ENCODE data around the gene SPAG9. TPM values are rescaled to one million over a fixed set of nuclear protein-coding genes. Genes with fewer than 3 reads are reported as not detected.
A peak's percentile ranks its signal among the peaks of the same experiment; 100 is the strongest.

The SPAG9 gene
- total and polyA plus RNA-seq, 2 experiments from 2014 or later: 13.7 to 45.0 TPM

DNA sequence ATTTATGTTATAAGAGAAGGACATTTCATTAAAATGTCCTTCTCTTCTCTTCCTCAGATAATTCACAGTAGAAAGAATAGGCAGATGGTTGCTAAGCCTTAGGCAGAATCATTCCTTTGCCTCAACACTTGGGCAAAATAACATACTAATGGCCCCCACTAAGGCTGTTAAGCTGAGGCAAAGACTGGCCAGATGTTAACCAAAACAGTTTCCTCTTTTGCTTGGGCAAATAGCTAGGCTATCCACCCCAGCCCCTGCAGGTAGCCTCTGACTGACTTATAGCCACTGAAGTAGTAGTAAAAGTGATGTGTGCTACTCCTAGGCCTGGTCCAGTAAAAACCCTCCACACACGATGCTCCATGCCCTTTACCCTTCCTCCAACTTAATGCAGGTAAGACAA, 55.2 kb downstream of the SPAG9 start:
- no peak overlapping the region for H3K27ac ChIP-seq (ENCODE audit: low read depth)
- H3K27me3 ChIP-seq (ENCODE audit: insufficient read depth): no peaks in the 10 kb centered on the region
- H3K4me1 ChIP-seq (ENCODE audit: insufficient read depth): no peaks in the 10 kb centered on the region
- no peak overlapping the region for H2AFZ ChIP-seq
- DNase-seq (ENCODE audit: low spot score) (no peak), ATAC-seq (peak; percentile 32; the same call in 1 of the 3 replicates)
- Mint-ChIP-seq H3K27me3 (ENCODE audit: insufficient read depth, low read depth, poor library complexity) (peaks cover 2% of the 10 kb centered on the region), H3K27ac (no peak overlapping the region; the same call in 1 of the 2 replicates), H3K4me3 (no peak overlapping the region), H3K36me3 (ENCODE audit: low read depth) (no peaks in the 10 kb centered on the region), H3K9me3 (no peaks in the 10 kb centered on the region), H3K4me1 (no peaks in the 10 kb centered on the region)
- H3K36me3 ChIP-seq (ENCODE audit: insufficient read depth): no peaks in the 10 kb centered on the region
- no peak overlapping the region for H3K4me2 ChIP-seq
- H3K79me2 ChIP-seq (replicated peaks; ENCODE audit: insufficient read depth): peaks cover 30% of the 10 kb centered on the region
- no peak overlapping the region for H3K4me3 ChIP-seq
- H4K20me1 ChIP-seq (replicated peaks; ENCODE audit: insufficient read depth): peaks cover 8% of the 10 kb centered on the region; the same call in 1 of the 2 replicates
- no peaks in the 10 kb centered on the region for H3K9me2 ChIP-seq (ENCODE audit: insufficient read depth)
- TF ChIP-seq, protein P1, sequence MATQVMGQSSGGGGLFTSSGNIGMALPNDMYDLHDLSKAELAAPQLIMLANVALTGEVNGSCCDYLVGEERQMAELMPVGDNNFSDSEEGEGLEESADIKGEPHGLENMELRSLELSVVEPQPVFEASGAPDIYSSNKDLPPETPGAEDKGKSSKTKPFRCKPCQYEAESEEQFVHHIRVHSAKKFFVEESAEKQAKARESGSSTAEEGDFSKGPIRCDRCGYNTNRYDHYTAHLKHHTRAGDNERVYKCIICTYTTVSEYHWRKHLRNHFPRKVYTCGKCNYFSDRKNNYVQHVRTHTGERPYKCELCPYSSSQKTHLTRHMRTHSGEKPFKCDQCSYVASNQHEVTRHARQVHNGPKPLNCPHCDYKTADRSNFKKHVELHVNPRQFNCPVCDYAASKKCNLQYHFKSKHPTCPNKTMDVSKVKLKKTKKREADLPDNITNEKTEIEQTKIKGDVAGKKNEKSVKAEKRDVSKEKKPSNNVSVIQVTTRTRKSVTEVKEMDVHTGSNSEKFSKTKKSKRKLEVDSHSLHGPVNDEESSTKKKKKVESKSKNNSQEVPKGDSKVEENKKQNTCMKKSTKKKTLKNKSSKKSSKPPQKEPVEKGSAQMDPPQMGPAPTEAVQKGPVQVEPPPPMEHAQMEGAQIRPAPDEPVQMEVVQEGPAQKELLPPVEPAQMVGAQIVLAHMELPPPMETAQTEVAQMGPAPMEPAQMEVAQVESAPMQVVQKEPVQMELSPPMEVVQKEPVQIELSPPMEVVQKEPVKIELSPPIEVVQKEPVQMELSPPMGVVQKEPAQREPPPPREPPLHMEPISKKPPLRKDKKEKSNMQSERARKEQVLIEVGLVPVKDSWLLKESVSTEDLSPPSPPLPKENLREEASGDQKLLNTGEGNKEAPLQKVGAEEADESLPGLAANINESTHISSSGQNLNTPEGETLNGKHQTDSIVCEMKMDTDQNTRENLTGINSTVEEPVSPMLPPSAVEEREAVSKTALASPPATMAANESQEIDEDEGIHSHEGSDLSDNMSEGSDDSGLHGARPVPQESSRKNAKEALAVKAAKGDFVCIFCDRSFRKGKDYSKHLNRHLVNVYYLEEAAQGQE (IDR thresholded peaks at IDR 0.05; ENCODE audit: unreplicated experiment): no peak
- TF ChIP-seq, protein P2, sequence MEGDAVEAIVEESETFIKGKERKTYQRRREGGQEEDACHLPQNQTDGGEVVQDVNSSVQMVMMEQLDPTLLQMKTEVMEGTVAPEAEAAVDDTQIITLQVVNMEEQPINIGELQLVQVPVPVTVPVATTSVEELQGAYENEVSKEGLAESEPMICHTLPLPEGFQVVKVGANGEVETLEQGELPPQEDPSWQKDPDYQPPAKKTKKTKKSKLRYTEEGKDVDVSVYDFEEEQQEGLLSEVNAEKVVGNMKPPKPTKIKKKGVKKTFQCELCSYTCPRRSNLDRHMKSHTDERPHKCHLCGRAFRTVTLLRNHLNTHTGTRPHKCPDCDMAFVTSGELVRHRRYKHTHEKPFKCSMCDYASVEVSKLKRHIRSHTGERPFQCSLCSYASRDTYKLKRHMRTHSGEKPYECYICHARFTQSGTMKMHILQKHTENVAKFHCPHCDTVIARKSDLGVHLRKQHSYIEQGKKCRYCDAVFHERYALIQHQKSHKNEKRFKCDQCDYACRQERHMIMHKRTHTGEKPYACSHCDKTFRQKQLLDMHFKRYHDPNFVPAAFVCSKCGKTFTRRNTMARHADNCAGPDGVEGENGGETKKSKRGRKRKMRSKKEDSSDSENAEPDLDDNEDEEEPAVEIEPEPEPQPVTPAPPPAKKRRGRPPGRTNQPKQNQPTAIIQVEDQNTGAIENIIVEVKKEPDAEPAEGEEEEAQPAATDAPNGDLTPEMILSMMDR (conservative IDR thresholded peaks at IDR 0.05; ENCODE audit: low read depth in 2 of 2): no peak
- TF ChIP-seq EZH2 (IDR thresholded peaks at IDR 0.05; ENCODE audit: low read depth, unreplicated experiment) (no peak), ZNF114 (CRISPR knock-in tag; IDR thresholded peaks at IDR 0.05) (no peak), JUNB (IDR thresholded peaks at IDR 0.05; ENCODE audit: unreplicated experiment) (no peak), ZNF331 (CRISPR knock-in tag; IDR thresholded peaks at IDR 0.05; ENCODE audit: low read depth) (no peak), CREB1 (CRISPR knock-in tag; IDR thresholded peaks at IDR 0.05; ENCODE audit: low read depth) (no peak), NANOG (IDR thresholded peaks at IDR 0.05; ENCODE audit: borderline replicate concordance) (no peak), EZH2phosphoT487 (IDR thresholded peaks at IDR 0.05; ENCODE audit: unreplicated experiment) (no peak), STAT1 (IDR thresholded peaks at IDR 0.05; ENCODE audit: unreplicated experiment) (no peak), POLR2AphosphoS5 (IDR thresholded peaks at IDR 0.05; ENCODE audit: low read depth) (no peak)
- TF ChIP-seq, protein P3, sequence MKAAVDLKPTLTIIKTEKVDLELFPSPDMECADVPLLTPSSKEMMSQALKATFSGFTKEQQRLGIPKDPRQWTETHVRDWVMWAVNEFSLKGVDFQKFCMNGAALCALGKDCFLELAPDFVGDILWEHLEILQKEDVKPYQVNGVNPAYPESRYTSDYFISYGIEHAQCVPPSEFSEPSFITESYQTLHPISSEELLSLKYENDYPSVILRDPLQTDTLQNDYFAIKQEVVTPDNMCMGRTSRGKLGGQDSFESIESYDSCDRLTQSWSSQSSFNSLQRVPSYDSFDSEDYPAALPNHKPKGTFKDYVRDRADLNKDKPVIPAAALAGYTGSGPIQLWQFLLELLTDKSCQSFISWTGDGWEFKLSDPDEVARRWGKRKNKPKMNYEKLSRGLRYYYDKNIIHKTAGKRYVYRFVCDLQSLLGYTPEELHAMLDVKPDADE (IDR thresholded peaks at IDR 0.05): no peak
- TF ChIP-seq, protein P4, sequence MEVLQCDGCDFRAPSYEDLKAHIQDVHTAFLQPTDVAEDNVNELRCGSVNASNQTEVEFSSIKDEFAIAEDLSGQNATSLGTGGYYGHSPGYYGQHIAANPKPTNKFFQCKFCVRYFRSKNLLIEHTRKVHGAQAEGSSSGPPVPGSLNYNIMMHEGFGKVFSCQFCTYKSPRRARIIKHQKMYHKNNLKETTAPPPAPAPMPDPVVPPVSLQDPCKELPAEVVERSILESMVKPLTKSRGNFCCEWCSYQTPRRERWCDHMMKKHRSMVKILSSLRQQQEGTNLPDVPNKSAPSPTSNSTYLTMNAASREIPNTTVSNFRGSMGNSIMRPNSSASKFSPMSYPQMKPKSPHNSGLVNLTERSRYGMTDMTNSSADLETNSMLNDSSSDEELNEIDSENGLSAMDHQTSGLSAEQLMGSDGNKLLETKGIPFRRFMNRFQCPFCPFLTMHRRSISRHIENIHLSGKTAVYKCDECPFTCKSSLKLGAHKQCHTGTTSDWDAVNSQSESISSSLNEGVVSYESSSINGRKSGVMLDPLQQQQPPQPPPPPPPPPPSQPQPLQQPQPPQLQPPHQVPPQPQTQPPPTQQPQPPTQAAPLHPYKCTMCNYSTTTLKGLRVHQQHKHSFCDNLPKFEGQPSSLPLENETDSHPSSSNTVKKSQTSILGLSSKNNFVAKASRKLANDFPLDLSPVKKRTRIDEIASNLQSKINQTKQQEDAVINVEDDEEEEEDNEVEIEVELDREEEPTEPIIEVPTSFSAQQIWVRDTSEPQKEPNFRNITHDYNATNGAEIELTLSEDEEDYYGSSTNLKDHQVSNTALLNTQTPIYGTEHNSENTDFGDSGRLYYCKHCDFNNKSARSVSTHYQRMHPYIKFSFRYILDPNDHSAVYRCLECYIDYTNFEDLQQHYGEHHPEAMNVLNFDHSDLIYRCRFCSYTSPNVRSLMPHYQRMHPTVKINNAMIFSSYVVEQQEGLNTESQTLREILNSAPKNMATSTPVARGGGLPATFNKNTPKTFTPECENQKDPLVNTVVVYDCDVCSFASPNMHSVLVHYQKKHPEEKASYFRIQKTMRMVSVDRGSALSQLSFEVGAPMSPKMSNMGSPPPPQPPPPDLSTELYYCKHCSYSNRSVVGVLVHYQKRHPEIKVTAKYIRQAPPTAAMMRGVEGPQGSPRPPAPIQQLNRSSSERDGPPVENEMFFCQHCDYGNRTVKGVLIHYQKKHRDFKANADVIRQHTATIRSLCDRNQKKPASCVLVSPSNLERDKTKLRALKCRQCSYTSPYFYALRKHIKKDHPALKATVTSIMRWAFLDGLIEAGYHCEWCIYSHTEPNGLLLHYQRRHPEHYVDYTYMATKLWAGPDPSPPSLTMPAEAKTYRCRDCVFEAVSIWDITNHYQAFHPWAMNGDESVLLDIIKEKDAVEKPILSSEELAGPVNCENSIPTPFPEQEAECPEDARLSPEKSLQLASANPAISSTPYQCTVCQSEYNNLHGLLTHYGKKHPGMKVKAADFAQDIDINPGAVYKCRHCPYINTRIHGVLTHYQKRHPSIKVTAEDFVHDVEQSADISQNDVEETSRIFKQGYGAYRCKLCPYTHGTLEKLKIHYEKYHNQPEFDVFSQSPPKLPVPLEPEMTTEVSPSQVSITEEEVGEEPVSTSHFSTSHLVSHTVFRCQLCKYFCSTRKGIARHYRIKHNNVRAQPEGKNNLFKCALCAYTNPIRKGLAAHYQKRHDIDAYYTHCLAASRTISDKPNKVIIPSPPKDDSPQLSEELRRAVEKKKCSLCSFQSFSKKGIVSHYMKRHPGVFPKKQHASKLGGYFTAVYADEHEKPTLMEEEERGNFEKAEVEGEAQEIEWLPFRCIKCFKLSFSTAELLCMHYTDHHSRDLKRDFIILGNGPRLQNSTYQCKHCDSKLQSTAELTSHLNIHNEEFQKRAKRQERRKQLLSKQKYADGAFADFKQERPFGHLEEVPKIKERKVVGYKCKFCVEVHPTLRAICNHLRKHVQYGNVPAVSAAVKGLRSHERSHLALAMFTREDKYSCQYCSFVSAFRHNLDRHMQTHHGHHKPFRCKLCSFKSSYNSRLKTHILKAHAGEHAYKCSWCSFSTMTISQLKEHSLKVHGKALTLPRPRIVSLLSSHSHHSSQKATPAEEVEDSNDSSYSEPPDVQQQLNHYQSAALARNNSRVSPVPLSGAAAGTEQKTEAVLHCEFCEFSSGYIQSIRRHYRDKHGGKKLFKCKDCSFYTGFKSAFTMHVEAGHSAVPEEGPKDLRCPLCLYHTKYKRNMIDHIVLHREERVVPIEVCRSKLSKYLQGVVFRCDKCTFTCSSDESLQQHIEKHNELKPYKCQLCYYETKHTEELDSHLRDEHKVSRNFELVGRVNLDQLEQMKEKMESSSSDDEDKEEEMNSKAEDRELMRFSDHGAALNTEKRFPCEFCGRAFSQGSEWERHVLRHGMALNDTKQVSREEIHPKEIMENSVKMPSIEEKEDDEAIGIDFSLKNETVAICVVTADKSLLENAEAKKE (CRISPR knock-in tag; IDR thresholded peaks at IDR 0.05): no peak
- H3F3A ChIP-seq (replicated peaks; ENCODE audit: low read depth): no peaks in the 10 kb centered on the region
